CD14-positive monocyte (primary cell): ENCODE data around the gene NMNAT3. TPM values are rescaled to one million over a fixed set of nuclear protein-coding genes. Genes with fewer than 3 reads are reported as not detected.

ENCODE experiments used
- DNase-seq, 3 donors: peaks; one replicate each; pipeline ENCODE4 v3.0.0-alpha.2; 2011 to 2022
- H2AFZ ChIP-seq: 2 replicates; pipeline ENCODE4 v1.6.0; 2012; ENCODE audit warnings: mild to moderate bottlenecking, low read depth, low read length, inconsistent platforms; ENCODE audit not compliant: insufficient read depth, poor library complexity, severe bottlenecking
- H3K27ac ChIP-seq, 2 donors: 1 replicate in 1 of 2; 2 replicates in 1 of 2; pipeline ENCODE4 v1.5.1; 2012 to 2013; ENCODE audit warnings: low read length in 2 of 2, control low read depth in 1 of 2, inconsistent platforms in 1 of 2, low read depth in 1 of 2, mild to moderate bottlenecking in 1 of 2
- H3K27me3 ChIP-seq, 2 donors: one replicate each; pipeline versions ENCODE4 v1.6.0 to v1.6.1; 2011 to 2013; ENCODE audit warnings: low read length in 2 of 2; ENCODE audit not compliant: control insufficient read depth in 2 of 2, insufficient read depth in 2 of 2
- H3K36me3 ChIP-seq, 2 donors: replicated peaks in 1 of 2; 1 replicate in 1 of 2; 2 replicates in 1 of 2; pipeline versions ENCODE4 v1.5.1 to v1.6.1; 2012 to 2013; ENCODE audit warnings: low read length in 2 of 2, control low read depth in 1 of 2, inconsistent platforms in 1 of 2, mild to moderate bottlenecking in 1 of 2; ENCODE audit not compliant: insufficient read depth in 2 of 2, control insufficient read depth in 1 of 2
- H3K4me1 ChIP-seq, 2 donors: 1 replicate in 1 of 2; 2 replicates in 1 of 2; pipeline versions ENCODE4 v1.5.1 to v1.6.1; 2012 to 2013; ENCODE audit warnings: low read length in 2 of 2, control low read depth in 1 of 2, inconsistent platforms in 1 of 2, mild to moderate bottlenecking in 1 of 2, moderate library complexity in 1 of 2; ENCODE audit not compliant: insufficient read depth in 2 of 2, control insufficient read depth in 1 of 2
- H3K4me2 ChIP-seq: replicated peaks from 2 replicates; pipeline ENCODE3; 2012; ENCODE audit warnings: low read length, moderate library complexity, mild to moderate bottlenecking; ENCODE audit not compliant: poor library complexity, severe bottlenecking; ENCODE audit errors: extremely low read depth
- H3K4me3 ChIP-seq, 3 experiments: fragments of 200-600 bp in 1 of 3; sonication (generic) in 1 of 3; replicated peaks in 1 of 3; 1 replicate in 2 of 3; 2 replicates in 1 of 3; pipeline ENCODE4 v1.5.1; 2011 to 2013; ENCODE audit warnings: low read length in 3 of 3, mild to moderate bottlenecking in 3 of 3, control low read depth in 2 of 3, low read depth in 2 of 3, inconsistent platforms in 1 of 3, moderate library complexity in 1 of 3
- H3K79me2 ChIP-seq: 2 replicates; pipeline ENCODE4 v1.6.0; 2012; ENCODE audit warnings: mild to moderate bottlenecking, control low read depth, inconsistent platforms, low read length, moderate library complexity; ENCODE audit not compliant: insufficient read depth
- H3K9ac ChIP-seq: 2 replicates; pipeline ENCODE4 v1.6.0; 2017; ENCODE audit warnings: low read length, mild to moderate bottlenecking; ENCODE audit not compliant: insufficient read depth, poor library complexity, severe bottlenecking
- H3K9me3 ChIP-seq, 2 donors: replicated peaks in 1 of 2; 1 replicate in 1 of 2; 2 replicates in 1 of 2; pipeline versions ENCODE4 v1.5.1 to v1.6.1; 2012 to 2013; ENCODE audit warnings: low read length in 2 of 2, control low read depth in 1 of 2; ENCODE audit not compliant: control insufficient read depth in 1 of 2, insufficient read depth in 1 of 2
- H4K20me1 ChIP-seq: 2 replicates; pipeline ENCODE4 v1.6.0; 2012; ENCODE audit warnings: mild to moderate bottlenecking, low read length, control low read depth, moderate library complexity; ENCODE audit not compliant: insufficient read depth
- H3K27ac Mint-ChIP-seq, 7 donors: one replicate each; pipeline ENCODE4 v1.8.0; 2020; ENCODE audit warnings: mild to moderate bottlenecking in 7 of 7, mixed read lengths in 7 of 7, moderate library complexity in 6 of 7, inconsistent platforms in 2 of 7
- H3K27me3 Mint-ChIP-seq, 3 donors: one replicate each; pipeline ENCODE4 v1.8.0; 2021 to 2022; ENCODE audit warnings: low read depth in 3 of 3, mild to moderate bottlenecking in 3 of 3, mixed read lengths in 3 of 3, moderate library complexity in 3 of 3, inconsistent platforms in 1 of 3
- H3K36me3 Mint-ChIP-seq, 2 donors: one replicate each; pipeline ENCODE4 v1.8.0; 2020; ENCODE audit warnings: mixed read lengths in 2 of 2, inconsistent platforms in 1 of 2, mild to moderate bottlenecking in 1 of 2
- H3K4me1 Mint-ChIP-seq: one replicate; pipeline ENCODE4 v1.8.0; 2020; ENCODE audit warnings: mild to moderate bottlenecking, mixed read lengths
- H3K4me3 Mint-ChIP-seq, 2 donors: one replicate each; pipeline ENCODE4 v1.8.0; 2020; ENCODE audit warnings: mild to moderate bottlenecking in 2 of 2, mixed read lengths in 2 of 2, moderate library complexity in 1 of 2
- H3K9me3 Mint-ChIP-seq, 7 donors: one replicate each; pipeline ENCODE4 v1.8.0; 2020 to 2022; ENCODE audit warnings: mixed read lengths in 7 of 7, mild to moderate bottlenecking in 6 of 7, moderate library complexity in 6 of 7, inconsistent platforms in 2 of 7
- CTCF ChIP-seq: fragments of 200-600 bp; IDR thresholded peaks from one replicate; pipeline ENCODE4 v1.8.0; 2022; ENCODE audit warnings: antibody characterized with exemption, mild to moderate bottlenecking
- WGBS: methylation state at CpG from one replicate; pipeline ENCODE4 v1.1.5; 2013; ENCODE audit warnings: missing lambda C conversion rate; ENCODE audit not compliant: insufficient coverage; 5-methylcytosine and 5-hydroxymethylcytosine counted together
- intact Hi-C, 2 donors: fragments of 100-400 bp; cut with micrococcal nuclease; formaldehyde crosslinking; loops; one replicate each; pipeline versions ENCODE4 v1.15.0 to v1.15.1; 2023
- polyA plus RNA-seq, 3 donors: library from polyadenylated mRNA; depleted of rRNA in 1 of 3; unstranded in 2 of 3; stranded (reverse) in 1 of 3; fragments of 300-500 nt in 2 of 3; fragments of >200 nt in 1 of 3; fragmentation: Illumina TruSeq in 2 of 3; gene quantifications; 1 replicate in 2 of 3; 2 replicates in 1 of 3; pipeline ENCODE4 v1.2.3, GENCODE V29; 2012 to 2021

The NMNAT3 gene
- polyA plus RNA-seq, 3 donors, result 1.4 to 5.7 (median 2.9) TPM

DNA sequence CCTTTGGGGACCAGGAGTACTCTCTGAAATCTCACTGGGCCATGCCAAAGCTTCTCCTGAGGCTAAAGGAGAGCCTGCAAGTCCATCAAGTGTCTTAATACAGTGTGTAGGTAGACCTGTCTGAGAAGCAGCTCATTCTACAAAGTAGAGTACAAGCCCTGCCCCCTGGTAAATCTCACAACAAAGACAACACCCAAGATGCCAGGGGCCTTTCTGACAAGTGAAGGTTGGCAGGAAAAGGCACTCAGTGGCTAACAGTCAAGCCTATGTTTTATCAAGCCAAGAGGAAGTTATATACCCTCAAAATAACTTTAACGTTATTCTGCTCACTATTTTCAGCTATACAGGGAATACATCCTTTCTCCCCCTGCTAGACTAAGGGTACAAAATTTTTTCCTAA lies 58.3 kb downstream of the NMNAT3 start:
- Mint-ChIP-seq H3K9me3 (no peaks in the 10 kb centered on the region), H3K4me3 (no peak overlapping the region), H3K27ac (no peak overlapping the region), H3K4me1 (peaks cover 6% of the 10 kb centered on the region), H3K27me3 (no peaks in the 10 kb centered on the region), H3K36me3 (peaks cover 0 to 2% of the 10 kb centered on the region in 2 donors)
- Histone ChIP-seq H3K27me3 (no peaks in the 10 kb centered on the region), H3K4me1 (no peaks in the 10 kb centered on the region), H3K36me3 (no peaks in the 10 kb centered on the region), H3K9me3 (no peaks in the 10 kb centered on the region), H2AFZ (no peak overlapping the region), H3K4me2 (no peak overlapping the region), H3K79me2 (no peaks in the 10 kb centered on the region), H3K27ac (no peak overlapping the region), H4K20me1 (no peaks in the 10 kb centered on the region), H3K4me3 (no peak overlapping the region), H3K9ac (no peak overlapping the region)
- no peak for TF ChIP-seq CTCF
- intact Hi-C loops, result no loop called here
- WGBS, result no CpG with 5 or more reads among the region's 1 CpG
- no peak for DNase-seq

DNA sequence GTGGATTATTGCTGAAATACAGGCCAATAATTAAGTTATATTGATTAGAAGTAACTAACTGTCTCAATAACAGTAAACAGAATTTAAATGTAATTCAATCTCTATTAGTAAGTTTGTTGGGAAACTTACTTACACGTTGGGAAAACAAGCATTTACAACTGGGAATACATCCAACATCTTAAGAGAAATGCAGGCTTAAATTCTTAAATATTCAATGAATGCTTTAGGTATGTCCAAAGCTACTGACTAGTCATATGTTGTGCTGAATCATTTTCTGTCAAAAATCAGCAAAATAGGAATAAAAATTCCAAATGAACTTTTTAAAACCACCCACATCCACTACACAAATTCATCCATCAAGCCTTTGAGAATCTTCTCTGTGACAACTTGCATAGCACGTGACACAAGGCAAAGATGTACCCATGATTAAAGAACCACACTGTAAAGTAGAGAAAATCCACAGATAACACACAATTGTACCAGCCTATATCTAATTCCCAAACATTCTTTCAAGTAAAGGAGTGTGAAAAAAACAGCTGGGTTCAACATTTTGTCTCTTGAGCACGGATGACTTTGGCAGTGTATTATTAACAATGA lies 60.0 kb downstream of the NMNAT3 start:
- no peak overlapping the region for H3K27ac ChIP-seq
- no peak for TF ChIP-seq CTCF
- peaks cover 0 to 2% of the 10 kb centered on the region in 2 donors for H3K36me3 Mint-ChIP-seq
- H3K27ac Mint-ChIP-seq, result no peak overlapping the region
- no peak overlapping the region for H3K4me3 Mint-ChIP-seq
- peaks cover 6% of the 10 kb centered on the region for H3K4me1 Mint-ChIP-seq
- no peaks in the 10 kb centered on the region for H3K9me3 Mint-ChIP-seq
- WGBS, result no CpG with 5 or more reads among the region's 3 CpGs
- H3K4me2 ChIP-seq, result no peak overlapping the region
- H3K9me3 ChIP-seq, result no peaks in the 10 kb centered on the region
- DNase-seq, result no peak
- no peak overlapping the region for H2AFZ ChIP-seq
- no peak overlapping the region for H3K9ac ChIP-seq
- no peaks in the 10 kb centered on the region for H3K36me3 ChIP-seq
- intact Hi-C loops, result no loop called here
- no peaks in the 10 kb centered on the region for H3K27me3 ChIP-seq
- no peak overlapping the region for H3K4me3 ChIP-seq
- no peaks in the 10 kb centered on the region for H3K27me3 Mint-ChIP-seq
- no peaks in the 10 kb centered on the region for H3K79me2 ChIP-seq
- H4K20me1 ChIP-seq, result no peaks in the 10 kb centered on the region
- H3K4me1 ChIP-seq, result no peaks in the 10 kb centered on the region
